ENCODE data around the gene KDM5A.
"Not testable (repeated sequence)": the region's sequence is repeated elsewhere in the genome, so short reads cannot be mapped to it uniquely, and the experiment has no call there.

The KDM5A gene

DNA sequence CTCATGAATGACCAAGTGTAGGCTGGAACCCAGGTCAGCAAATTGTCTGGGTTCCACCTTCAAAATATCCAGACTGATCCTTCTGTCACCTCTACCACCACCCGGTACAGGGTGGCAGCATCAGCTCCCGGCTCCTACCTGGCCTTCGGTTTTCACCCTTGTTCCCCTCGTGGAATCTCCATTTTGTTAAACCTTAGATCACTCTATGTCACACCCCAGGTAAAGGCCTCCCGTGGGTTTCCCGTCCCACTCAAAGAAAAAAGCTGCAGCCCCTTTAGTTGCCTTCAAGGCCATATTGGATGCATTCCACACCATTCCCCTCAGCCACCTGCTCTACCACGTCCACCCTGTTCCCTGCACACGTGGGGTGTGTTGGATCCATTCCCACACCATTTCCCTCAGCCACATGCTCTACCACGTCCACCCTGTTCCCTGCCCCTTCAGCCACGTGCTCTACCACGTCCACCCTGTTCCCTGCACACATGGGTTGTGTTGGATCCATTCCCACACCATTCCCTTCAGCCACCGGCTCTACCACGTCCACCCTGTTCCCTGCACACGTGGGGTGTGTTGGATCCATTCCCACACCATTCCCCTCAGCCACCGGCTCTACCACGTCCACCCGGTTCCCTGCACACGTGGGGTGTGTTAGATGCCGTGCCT lies 150.3 kb downstream of the KDM5A start:
- DNase-seq (ENCODE audit: low read depth in 2 of 2): no peak

DNA sequence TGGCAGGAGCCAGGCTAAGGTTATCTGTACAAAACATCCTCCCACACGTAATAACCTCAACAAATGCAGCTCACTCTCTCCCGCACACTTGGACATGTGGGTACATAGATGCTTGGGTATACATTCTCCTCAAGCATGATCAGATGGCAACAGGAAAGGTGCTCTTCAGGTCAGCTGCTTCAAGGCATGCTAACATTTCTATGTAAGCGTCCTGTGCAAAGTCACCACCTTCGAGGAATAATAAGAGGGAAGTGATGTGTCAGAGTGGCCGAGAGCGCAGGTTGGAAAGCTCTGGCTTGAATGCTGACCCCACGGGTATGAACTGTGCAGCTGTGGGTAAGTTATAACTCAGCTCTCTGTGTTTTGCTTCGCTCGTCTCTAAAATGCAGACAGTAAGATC lies 151.0 kb downstream of the KDM5A start:
- no peak for DNase-seq (ENCODE audit: low read depth in 2 of 2)

DNA sequence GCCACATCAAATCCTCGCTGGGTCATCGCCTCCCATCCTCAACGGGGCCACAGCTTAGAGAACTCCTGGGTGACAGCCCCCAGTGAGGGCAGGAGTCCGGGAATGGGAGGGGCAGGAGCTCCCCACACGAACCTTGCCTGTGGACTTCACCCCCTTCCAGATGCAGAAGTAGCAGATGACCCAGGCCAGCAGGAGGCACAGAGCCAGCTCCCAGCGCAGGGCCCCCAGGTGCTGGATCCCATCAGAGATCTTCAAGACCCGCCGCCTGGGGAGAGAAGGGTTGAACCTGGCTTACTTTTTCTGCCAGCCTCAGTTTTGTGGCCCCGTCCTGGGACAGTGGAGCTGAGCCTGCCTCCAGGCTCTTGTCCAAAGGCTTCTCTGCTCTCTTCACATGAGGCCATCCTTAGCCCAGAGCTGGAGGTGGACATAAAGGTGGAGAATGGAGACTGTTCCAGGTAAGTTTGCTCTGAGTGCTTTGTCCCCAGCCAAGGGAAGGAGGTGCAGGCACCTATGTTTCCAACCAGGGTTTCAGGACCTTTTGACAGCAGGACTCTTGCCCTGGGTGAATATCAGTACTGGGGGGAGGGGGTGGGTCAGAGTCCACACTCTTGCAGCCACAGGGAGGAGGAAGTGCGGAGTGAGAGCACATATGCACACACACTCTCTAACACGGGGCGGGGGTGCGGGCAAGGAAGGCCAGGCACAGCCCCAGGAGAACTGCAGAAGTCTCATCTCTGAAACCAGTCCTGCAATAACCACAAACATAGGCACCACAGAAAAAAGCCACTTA lies 151.9 kb downstream of the KDM5A start:
- DNase-seq (ENCODE audit: low read depth in 2 of 2): no peak

DNA sequence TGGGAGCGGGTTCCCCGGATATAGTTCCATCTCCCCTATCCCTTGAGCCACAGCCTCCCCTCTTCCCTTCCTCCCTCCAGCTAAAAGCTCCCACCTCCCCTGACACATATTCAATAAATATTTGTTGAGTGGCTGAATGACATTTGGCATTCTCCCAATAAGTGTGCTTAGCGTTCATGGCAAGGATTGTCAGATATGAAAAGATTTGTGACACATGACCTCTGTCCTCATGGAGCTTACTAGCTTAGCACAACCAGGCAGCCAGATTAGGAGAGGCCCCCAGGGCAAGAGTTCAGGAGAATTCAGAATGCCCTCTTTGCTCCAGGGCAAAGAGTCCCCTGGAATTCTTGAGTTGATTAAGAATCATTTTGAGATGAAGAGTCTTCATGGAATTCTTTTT lies 152.7 kb downstream of the KDM5A start:
- no peak for DNase-seq (ENCODE audit: low read depth in 2 of 2)

DNA sequence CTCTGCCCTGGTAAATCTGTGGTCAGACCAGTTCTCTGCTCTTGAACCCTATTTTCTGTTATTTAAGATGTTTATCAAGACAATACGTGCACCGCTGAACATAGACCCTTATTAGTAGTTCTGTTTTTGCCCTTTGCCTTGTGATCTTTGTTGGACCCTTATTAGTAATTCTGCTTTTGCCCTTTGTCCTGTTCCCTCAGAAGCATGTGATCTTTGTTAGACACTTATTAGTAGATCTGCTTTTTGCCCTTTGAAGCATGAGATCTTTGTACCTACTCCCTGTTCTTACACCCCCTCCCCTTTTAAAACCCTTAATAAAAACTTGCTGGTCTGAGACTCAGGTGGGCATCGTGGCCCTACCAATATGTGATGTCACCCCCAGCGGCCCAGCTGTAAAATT lies 153.2 kb downstream of the KDM5A start:
- not testable (repeated sequence) for DNase-seq (ENCODE audit: low read depth in 2 of 2)

DNA sequence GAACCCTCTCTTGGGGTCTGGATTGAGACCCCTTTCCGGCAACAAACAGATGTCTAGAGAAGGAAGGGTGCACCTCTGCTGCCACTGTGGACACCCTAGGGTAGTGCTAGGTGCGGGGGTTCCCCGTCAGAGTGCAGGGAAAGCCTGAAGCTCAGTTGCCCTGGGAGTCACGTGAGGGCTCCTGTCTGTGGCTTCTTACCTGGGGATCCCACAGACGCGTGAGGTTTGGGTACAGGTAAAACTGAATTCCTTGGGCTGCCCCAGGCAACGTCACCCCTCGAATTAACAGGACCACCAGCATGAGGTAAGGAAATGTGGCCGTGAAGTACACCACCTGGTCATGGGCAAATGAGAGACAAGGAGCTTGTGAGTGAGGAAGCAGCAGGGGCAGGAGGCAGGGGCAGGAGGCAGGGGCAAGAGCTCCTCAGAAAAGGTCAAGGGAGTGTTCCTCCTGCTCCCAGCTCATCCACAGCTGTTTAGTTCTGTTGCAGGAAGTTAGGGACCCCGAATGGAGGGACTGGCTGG lies 154.2 kb downstream of the KDM5A start:
- no peak for DNase-seq (ENCODE audit: low read depth in 2 of 2)

DNA sequence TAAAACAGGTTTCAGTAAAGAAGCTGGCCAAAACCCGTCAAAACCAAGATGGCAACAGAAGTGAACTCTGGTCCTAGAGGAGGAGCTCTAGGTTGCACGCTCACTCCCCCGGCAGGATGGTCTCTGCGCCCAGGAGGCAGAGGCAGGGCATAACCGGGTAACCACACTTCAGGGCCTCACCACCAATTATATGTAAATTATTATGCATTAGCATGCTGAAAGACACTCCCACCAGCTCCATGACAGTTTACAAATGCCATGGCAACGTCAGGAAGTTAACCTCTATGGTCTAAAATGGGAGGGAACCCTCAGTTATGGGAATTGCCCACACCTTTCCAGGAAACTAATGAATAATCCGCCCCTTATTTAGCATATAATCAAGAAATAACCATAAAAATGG lies 155.1 kb downstream of the KDM5A start:
- no peak for DNase-seq (ENCODE audit: low read depth in 2 of 2)

DNA sequence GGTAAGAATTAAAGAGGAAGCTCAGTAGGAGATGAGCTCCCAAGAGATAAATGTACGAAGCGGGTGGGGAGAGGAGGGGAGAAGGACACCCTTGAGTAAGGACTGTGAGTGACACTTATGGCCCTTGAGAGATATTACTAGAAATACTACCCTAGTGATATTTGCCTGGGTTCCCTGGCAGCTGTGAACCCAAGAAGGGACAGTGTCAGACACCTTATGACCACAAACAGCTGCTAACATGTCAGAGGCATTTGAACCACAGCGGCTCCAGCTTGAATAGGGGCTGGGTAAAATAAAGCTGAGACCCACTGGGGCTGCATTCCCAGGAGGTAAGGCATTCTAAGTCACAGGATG lies 155.5 kb downstream of the KDM5A start:
- DNase-seq (ENCODE audit: low read depth in 2 of 2): no peak

DNA sequence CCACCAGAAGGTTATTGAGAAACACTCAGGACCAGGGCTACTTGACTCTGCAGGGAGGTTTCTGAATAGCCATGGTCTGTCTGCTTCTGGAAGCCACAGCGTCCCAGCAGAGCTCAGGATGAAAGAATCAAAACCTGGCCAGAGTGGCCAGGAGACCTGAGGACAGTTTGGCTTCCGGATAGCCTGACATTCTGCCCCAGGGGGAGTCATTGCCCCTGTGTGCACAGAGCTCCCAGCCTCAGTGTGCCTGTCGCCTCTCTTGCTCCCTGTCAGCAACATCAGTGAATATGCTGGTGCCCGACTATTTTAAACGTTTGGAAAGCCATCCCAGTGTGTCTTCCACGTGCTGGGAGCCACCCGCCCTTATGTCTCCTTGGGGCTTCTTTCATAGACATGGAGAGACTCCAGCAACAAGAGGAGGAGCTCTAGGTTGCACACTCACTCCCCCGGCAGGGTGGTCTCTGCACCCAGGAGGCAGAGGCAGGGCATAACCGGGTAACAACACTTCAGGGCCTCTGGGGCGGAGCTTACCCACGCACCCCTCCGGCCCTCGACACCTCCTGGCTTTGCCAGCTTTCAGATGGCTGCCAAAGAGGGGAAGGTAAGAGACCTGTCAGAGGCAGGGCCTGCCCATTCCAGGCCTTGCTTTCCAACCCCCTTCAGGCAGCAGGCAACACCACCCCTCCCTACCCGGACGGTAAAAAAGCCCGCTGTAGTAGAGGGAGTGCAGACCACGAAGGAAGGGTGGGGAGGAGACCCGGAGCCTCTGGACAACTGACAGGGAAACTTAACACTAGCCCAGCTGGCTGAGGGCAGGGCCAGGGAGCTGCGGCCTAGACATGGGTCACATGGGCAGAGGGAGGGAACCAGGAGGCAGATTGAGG lies 156.1 kb downstream of the KDM5A start:
- DNase-seq (ENCODE audit: low read depth in 2 of 2): no peak

DNA sequence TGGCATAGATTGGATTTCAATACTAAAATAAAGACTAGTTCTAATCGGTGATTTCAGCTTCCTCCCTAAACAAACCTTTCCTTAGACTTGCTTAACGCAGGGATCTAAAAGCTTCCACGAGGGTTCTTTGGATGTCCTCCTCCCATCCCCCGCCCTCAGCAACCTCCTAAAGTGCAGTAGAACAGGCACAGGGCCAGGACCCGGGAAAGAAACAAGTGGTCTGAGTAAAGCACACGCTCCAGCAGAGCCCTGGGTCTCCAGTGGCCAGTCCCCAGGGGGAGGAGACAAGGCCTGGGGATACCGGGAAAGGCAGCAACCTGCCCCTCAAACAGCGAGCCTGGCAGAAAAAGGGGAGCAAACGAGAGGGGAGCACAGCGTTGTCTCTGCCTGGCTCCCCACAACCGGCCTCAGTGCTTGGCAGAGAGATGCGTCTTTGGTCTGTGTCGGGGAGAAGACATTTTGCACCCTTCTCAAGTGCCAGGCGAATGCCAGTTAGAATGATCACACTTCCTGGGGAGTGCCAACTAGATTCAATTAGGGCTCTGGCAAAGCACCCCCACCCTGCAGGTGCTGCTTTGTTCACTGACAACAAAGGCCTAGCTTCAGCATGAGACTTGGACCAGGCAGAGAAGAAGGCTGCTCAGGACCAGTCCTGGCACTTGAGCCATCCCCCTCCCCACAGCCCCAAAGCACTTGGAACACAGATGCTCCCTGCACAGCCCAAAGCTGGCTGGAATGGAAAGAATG lies 158.0 kb downstream of the KDM5A start:
- no peak for DNase-seq (ENCODE audit: low read depth in 2 of 2)
